ENCODE measurements around the gene MYRIP.
"Not testable (repeated sequence)": the region's sequence is repeated elsewhere in the genome, so short reads cannot be mapped to it uniquely, and the experiment has no call there.

- TF ChIP-seq CTCF, POLR2A (IDR thresholded peaks at IDR 0.05): not testable (repeated sequence)
Observed at GRCh38 chr3:40283057-40283456, 473.6 kb downstream of the MYRIP start.

Measured in adrenal gland (tissue), 5 donors.